Keratinocyte (primary cell): Measurements from ENCODE around the gene PARP9. TPM values are rescaled to one million over a fixed set of nuclear protein-coding genes. Genes with fewer than 3 reads are reported as not detected.

Source experiments
- DNase-seq: peaks from one replicate; pipeline ENCODE4 v3.0.0-alpha.2; 2011; ENCODE audit warnings: low read depth, missing footprints, low spot score
- FAIRE-seq: peaks from 2 replicates; lab custom pipeline; 2011; peaks lifted over from hg19 to GRCh38; lab: Jason Lieb, UNC
- H2AFZ ChIP-seq: 2 replicates; pipeline ENCODE4 v1.6.0; 2012; ENCODE audit warnings: low read length, control low read depth, inconsistent platforms; ENCODE audit not compliant: control insufficient read depth
- H3K27ac ChIP-seq: 2 replicates; pipeline ENCODE4 v1.5.1; 2011; ENCODE audit warnings: low read length; ENCODE audit not compliant: control insufficient read depth, insufficient read depth
- H3K27me3 ChIP-seq: 3 replicates; pipeline ENCODE4 v1.6.0; 2011; ENCODE audit warnings: low read length; ENCODE audit not compliant: control insufficient read depth, insufficient read depth; ENCODE audit errors: extremely low read depth
- H3K36me3 ChIP-seq, 2 experiments: 2 replicates in 1 of 2; 3 replicates in 1 of 2; pipeline ENCODE4 v1.5.1; 2011; ENCODE audit warnings: low read length in 2 of 2, mild to moderate bottlenecking in 1 of 2; ENCODE audit not compliant: control insufficient read depth in 2 of 2, insufficient read depth in 2 of 2; ENCODE audit errors: extremely low read depth in 1 of 2
- H3K4me1 ChIP-seq: 3 replicates; pipeline ENCODE4 v1.5.1; 2011; ENCODE audit warnings: low read length; ENCODE audit not compliant: control insufficient read depth, insufficient read depth; ENCODE audit errors: extremely low read depth
- H3K4me2 ChIP-seq: 3 replicates; pipeline ENCODE4 v1.6.0; 2011; ENCODE audit warnings: low read depth, low read length; ENCODE audit not compliant: control insufficient read depth, insufficient read depth; ENCODE audit errors: extremely low read depth
- H3K4me3 ChIP-seq, 3 experiments: fragments of 200-600 bp in 1 of 3; sonication (generic) in 1 of 3; 2 replicates in 2 of 3; 3 replicates in 1 of 3; pipeline ENCODE4 v1.5.1; 2011 to 2016; ENCODE audit warnings: low read length in 3 of 3, mild to moderate bottlenecking in 3 of 3, control low read depth in 2 of 3, inconsistent platforms in 1 of 3, low read depth in 1 of 3, mixed read lengths in 1 of 3, mixed run types in 1 of 3, moderate library complexity in 1 of 3; ENCODE audit not compliant: control insufficient read depth in 2 of 3, insufficient read depth in 2 of 3; ENCODE audit errors: extremely low read depth in 1 of 3
- H3K79me2 ChIP-seq: 2 replicates; pipeline ENCODE4 v1.6.0; 2012; ENCODE audit warnings: low read length; ENCODE audit not compliant: control insufficient read depth, insufficient read depth
- H3K9ac ChIP-seq: 3 replicates; pipeline ENCODE4 v1.6.0; 2011; ENCODE audit warnings: low read length; ENCODE audit not compliant: control insufficient read depth, insufficient read depth; ENCODE audit errors: extremely low read depth
- H3K9me1 ChIP-seq: 3 replicates; pipeline ENCODE4 v1.6.0; 2011; ENCODE audit warnings: low read length; ENCODE audit not compliant: control insufficient read depth, insufficient read depth; ENCODE audit errors: extremely low read depth
- H3K9me3 ChIP-seq: 2 replicates; pipeline ENCODE4 v1.5.1; 2012; ENCODE audit warnings: low read depth, low read length; ENCODE audit not compliant: control insufficient read depth
- H4K20me1 ChIP-seq: 3 replicates; pipeline ENCODE4 v1.6.0; 2011; ENCODE audit warnings: low read length; ENCODE audit not compliant: control insufficient read depth, insufficient read depth; ENCODE audit errors: extremely low read depth
- CTCF ChIP-seq, 3 experiments: IDR thresholded peaks in 1 of 3; conservative IDR thresholded peaks in 1 of 3; optimal IDR thresholded peaks in 1 of 3; 2 replicates in 2 of 3; 3 replicates in 1 of 3; pipeline versions ENCODE3 to v1.5.1; 2011; ENCODE audit warnings: low read length in 3 of 3, mild to moderate bottlenecking in 3 of 3, moderate library complexity in 2 of 3, control low read depth in 1 of 3, inconsistent platforms in 1 of 3; ENCODE audit not compliant: insufficient read depth in 2 of 3; ENCODE audit errors: extremely low read depth in 1 of 3
- EZH2 ChIP-seq: IDR thresholded peaks from one replicate; pipeline ENCODE4 v1.6.1; 2012; ENCODE audit warnings: inconsistent platforms, mild to moderate bottlenecking, low read length, moderate library complexity
- dilution Hi-C: fragments of 300-500 bp; cut with MboI; formaldehyde crosslinking; loops from one replicate; pipeline ENCODE4 v1.7.0; 2020; ENCODE audit warnings: low sequenced_read_pairs; ENCODE audit not compliant: extremely low pct_ligation_motif_present
- polyA plus RNA-seq, 5 experiments: library from polyadenylated mRNA; depleted of rRNA in 3 of 5; stranded (reverse) in 3 of 5; stranded (forward) in 1 of 5; unstranded in 1 of 5; fragments of >200 nt; gene quantifications; 1 replicate in 1 of 5; 2 replicates in 3 of 5; 3 replicates in 1 of 5; pipeline versions ENCODE4 v1.2.1 to v1.2.3, GENCODE V29; 2011 to 2012; ENCODE audit warnings: missing spikeins in 2 of 5, low read depth in 1 of 5, low replicate concordance in 1 of 5

The PARP9 gene
- polyA plus RNA-seq, 1 donor (not counting 4 experiments of a cell fraction or from before 2014, with no cell fraction given) = 70.1 TPM

- Histone ChIP-seq H3K9me3 (no peaks in the 10 kb centered on the region), H3K36me3 (no peaks in the 10 kb centered on the region), H3K9me1 (no peaks in the 10 kb centered on the region), H3K79me2 (no peaks in the 10 kb centered on the region), H3K27ac (no peak overlapping the region), H3K27me3 (no peaks in the 10 kb centered on the region), H3K4me3 (no peak overlapping the region), H2AFZ (no peak overlapping the region), H3K4me2 (no peak overlapping the region), H3K4me1 (no peaks in the 10 kb centered on the region), H3K9ac (no peak overlapping the region), H4K20me1 (no peaks in the 10 kb centered on the region)
- TF ChIP-seq CTCF (optimal IDR thresholded peaks at IDR 0.05 in 1 of 3, IDR thresholded peaks at IDR 0.05 in 1 of 3, conservative IDR thresholded peaks at IDR 0.05 in 1 of 3; ENCODE audit: extremely low read depth in 1 of 3, insufficient read depth in 2 of 3, low read length in 3 of 3) = no peak
- TF ChIP-seq EZH2 = no peak
- DNase-seq = no peak
- dilution Hi-C loops = no loop called here
- FAIRE-seq = no peak
Measured at GRCh38 chr3:122602011-122602710, 38.1 kb upstream of the PARP9 start.

GRCh38 chr3:122598556-122598955 lies 34.5 kb upstream of the PARP9 start:
- DNase-seq (no peak), FAIRE-seq (no peak)
- Histone ChIP-seq H3K27me3 (no peaks in the 10 kb centered on the region), H3K27ac (no peak overlapping the region), H3K9me1 (no peaks in the 10 kb centered on the region), H3K4me2 (no peak overlapping the region), H3K9ac (no peak overlapping the region), H2AFZ (no peak overlapping the region), H3K79me2 (no peaks in the 10 kb centered on the region), H4K20me1 (no peaks in the 10 kb centered on the region), H3K9me3 (no peaks in the 10 kb centered on the region), H3K4me1 (no peaks in the 10 kb centered on the region), H3K4me3 (no peak overlapping the region), H3K36me3 (no peaks in the 10 kb centered on the region)
- dilution Hi-C loops = no loop called here
- TF ChIP-seq EZH2 = no peak
- TF ChIP-seq CTCF (optimal IDR thresholded peaks at IDR 0.05 in 1 of 3, IDR thresholded peaks at IDR 0.05 in 1 of 3, conservative IDR thresholded peaks at IDR 0.05 in 1 of 3; ENCODE audit: extremely low read depth in 1 of 3, insufficient read depth in 2 of 3, low read length in 3 of 3) = no peak
